GM18511 (cell line): ENCODE results near the gene NR1I3.
A peak's percentile ranks its signal among the peaks of the same experiment; 100 is the strongest.

ENCODE experiments used
- ATAC-seq: cut with Tn5 transposase; IDR thresholded peaks from one replicate; pipeline ENCODE4 v1.9.1; 2021; ENCODE audit warnings: mild to moderate bottlenecking, moderate library complexity; ENCODE audit not compliant: unreplicated experiment

Gene NR1I3

DNA sequence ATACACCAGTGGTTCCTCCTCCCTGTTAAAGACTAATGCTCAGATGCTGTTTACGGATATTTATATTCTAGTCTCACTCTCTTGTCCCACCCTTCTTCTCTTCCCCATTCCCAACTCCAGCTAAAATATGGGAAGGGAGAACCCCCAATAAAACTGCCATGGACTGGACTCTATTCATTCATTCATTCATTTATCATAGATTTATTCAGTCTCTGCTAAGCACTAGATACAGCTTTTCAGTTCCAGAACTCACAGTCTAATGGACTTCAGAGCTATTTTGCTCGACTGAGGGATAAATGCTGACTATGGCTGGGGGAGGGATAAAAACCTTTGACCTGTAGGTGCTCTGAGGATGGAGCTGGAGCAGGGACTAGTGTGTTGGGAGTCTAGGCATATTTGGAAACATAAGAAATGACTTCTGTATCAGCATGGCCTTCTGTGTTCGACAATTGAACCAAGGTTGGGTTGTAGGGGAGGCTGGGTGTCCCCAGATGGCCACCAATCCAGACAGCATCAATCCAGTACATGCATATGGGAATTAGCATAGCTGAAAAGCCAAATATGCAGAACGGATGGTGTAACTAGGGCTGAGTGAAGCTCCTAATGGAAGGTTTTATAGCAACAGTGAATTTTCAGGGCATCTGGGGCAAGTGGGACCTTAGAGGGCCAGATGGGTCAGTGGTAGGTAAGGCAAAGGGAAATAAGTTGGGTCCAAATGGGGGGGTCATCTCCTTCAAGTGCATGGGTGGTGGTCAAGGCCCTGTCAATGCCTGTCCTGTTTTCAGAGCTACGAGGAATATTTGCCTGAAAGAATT, 18.7 kb downstream of the NR1I3 start:
- no peak for ATAC-seq

DNA sequence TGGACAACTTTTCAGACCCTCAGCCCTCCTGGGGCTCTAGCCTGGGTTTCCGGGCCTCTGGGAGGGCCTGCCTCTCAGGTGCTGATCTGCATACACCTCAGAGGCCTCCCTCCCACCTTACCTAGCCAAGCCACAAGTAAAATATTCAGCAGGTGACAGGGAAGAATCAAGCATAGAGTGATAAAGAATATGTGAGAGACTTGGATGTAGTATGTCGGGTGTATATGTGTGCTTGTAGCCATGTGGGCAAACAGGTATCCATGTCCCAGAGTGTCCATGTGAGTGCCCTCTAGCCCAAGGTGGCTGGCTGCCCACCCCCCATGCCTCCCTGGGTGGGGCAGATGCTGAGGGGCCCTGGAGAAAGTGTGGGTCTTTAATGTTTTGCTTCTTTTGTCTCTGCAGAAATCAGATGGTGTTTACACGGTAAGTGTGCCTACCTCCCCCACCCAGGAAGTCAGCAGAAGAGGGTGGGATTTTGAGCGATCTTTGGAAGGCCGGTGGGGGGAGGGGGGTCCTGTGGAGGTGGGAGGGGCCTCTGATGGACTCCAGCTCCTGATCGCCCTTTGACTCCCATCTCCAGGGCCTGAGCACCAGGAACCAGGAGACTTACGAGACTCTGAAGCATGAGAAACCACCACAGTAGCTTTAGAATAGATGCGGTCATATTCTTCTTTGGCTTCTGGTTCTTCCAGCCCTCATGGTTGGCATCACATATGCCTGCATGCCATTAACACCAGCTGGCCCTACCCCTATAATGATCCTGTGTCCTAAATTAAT, 19.5 kb downstream of the NR1I3 start:
- no peak for ATAC-seq

DNA sequence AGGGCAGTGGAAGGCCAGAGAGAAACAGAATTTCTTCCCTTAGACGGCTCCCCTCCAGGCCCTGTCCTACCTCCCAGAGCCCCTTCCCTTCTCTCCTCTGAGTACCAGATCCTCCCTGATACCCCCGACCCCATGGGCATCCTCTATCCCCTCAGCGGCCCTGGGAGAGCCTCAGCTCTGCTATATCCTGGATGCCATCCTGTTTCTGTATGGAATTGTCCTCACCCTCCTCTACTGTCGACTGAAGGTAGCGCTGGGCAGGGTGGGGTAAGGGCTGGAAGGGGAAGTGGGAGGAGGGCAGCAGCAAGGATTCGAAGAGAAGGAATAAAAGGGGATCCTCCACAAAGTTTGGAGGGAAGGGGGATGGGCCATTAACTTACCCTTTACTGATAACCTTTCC, 20.2 kb downstream of the NR1I3 start:
- no peak for ATAC-seq

DNA sequence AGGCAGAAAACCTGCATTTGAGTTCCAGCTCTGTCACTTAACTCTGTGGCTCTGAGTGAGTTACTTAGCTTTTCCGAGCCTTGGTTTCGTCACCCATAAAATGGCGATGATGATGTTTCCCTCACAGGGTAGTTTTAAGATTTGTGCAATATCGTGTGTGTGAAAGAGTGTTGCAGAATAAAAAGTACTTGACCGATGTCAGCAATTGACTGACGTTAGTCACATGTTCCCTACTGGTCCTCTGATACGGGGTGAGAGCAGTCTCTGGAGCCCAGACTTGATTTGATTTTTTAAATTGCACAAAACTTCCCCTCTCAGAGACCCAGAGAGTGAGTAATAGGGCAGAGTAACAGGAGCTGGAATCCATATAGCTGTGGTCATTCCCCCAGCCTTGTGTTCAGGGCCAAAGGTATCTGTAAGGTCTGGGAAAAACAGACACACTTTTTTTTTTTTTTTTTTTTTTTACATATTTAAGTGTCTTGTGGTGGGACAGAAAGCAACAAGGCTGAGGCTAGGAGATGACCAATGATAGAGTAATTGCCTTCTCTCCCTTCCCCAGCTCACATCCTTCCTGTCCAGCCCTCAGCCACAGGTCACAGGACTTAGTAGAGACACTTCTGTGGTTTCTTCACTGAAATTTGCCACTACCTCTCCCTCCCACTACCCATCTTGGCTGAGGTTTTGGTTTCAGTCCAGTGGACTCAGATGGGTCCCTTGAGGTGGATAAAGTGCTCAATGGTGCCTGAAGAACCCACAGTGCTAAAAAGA, 20.9 kb downstream of the NR1I3 start:
- ATAC-seq = peak; percentile 96

DNA sequence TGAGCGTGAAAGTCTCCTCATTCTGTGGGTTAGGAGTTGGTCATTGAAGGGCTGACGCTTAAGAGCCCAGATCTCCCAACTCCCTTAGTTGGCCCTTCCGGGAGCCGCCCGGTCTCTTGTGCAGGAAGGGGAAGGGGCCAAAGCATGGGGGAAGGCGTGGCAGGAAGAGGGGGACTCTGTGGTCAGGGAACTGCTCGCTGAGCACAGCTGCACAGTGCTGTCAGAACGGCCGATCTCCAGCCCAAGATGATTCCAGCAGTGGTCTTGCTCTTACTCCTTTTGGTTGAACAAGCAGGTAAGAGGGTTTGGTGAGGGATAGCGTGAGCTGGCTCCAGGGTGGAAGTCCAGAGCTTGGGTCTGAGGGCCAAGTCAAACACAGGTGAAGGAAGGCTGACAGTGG, 22.9 kb downstream of the NR1I3 start, which contains the start of gene FCER1G:
Gene FCER1G, plus strand, starts transcription at position 220 of the 400 bp plus-strand sequence. Its CDS starts 27 bp downstream, at position 247.
- no peak for ATAC-seq

DNA sequence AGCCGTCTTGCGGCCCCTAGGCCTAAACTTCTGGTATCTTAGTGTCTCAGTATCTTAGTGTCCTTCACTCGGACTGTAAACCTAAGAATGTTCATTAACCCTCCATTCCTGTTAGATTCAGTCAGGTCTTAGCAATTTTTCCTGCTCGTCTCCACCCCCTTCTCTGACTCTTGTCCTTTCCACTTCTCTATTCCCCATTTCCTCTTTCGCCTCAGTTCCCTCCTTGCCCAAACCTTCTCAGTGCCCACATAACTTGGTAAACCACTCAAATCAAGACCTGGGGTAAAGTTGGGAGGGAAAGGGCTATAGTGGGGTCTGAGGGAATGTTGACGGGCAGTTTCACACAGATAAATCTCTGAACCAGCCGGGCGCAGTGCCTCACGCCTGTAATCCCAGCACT, 23.6 kb downstream of the NR1I3 start:
- ATAC-seq = no peak

DNA sequence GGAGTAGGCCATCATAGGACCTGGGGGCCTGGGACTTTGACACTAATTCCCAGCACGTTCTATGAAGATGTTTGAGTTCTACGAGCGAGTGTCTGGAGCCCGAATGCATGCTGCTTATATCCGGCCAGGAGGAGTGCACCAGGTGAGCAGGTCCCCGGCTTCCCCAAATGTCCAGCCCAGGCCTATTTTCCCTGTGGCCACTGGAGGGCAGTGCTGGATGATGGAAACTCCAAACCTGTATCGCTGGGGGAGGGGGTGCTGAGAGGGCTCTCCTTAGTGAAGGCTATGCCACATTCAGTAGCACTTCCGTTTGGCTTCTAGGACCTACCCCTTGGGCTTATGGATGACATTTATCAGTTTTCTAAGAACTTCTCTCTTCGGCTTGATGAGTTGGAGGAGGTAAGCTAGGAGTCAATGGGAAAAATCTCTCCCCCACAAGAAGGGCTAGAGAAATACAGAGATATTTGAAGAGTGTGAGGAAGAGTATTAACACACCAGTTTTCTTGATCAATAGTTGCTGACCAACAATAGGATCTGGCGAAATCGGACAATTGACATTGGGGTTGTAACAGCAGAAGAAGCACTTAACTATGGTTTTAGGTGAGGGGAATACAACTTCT, 28.1 kb downstream of the NR1I3 start:
- ATAC-seq = no peak

DNA sequence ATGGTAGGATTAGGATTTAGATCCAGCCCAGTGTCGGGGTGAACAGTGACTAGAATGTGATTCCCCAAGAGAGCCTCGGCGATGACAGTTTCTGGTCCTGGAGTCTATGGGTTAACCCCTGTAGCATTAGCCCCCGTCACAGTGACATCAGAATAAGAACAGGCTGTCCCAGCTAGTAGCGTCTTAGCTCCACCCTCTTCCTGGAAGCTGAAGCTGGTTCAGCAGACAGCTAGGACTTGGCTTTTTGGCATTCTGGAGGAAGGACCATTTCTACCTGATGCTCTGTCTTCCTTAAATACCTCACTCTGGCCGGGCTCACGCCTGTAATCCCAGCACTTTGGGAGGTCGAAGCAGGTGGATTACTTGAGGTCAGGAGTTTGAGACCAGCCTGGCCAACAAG, 30.8 kb downstream of the NR1I3 start:
- no peak for ATAC-seq

DNA sequence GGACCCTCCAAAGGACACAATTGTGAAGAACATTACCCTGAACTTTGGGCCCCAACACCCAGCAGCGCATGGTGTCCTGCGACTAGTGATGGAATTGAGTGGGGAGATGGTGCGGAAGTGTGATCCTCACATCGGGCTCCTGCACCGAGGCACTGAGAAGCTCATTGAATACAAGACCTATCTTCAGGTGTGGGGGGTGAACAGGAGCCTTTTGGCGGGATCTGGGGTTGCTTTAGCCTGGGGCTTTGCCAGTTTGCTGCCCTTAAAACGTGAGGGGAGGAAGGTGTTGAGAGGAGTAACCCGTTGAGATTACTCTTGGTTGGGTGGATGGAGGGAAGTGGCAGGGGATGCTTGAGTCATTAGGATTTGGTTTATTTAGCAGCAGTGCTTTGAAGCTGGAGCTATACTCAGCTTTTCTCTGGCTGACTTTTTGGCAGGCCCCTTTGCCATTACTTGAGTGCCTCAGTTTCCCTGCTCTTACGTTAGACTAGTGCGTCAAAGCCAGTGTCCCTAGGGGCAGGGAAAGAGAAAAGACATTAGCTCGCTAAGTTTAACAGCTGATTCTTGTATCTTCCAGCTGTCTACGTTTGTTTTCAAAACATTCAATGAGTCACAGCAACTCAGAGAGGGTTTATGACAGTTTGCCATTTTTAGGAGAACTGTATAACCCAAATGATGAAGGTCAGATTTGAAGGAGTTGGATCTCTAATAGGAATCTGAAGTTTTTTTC, 31.4 kb downstream of the NR1I3 start:
- no peak for ATAC-seq

DNA sequence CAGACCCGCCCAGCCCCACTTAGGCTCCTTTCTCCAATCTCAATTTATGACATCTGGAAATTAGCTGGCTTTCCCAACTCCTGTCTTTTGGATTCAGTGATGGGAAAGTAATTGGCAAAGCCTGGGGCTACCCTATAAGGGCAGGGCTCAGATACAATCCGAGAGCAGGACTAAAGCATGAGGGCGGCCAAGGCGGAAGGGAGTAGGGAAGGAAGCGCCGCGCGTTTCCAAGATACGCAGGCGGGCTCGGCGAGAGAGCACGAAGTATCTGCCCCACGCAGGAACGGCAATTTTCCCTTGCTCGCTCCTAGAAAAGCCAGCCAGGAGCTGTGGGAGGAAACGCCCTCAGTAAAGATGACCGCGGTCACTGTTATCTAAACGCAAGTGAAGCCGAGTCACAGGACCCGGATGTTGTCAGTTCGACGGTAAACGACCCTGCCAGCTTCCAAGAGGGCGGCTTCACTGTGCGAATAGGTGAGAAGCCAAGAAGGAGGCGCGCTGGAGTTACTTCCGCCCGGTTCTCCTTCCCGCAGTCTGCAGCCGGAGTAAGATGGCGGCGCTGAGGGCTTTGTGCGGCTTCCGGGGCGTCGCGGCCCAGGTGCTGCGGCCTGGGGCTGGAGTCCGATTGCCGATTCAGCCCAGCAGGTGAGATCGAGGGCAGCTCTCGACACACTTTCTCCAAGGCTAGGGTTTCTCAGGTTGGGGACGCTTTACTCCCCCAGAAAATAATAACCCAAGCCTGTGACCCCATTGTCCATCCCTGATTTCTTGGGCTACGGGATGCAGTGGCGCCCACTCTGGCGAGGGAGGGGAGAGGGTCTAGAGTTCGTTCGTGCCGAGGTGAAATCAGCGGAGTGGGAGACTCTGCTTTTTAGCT, 35.9 kb downstream of the NR1I3 start, which contains the start of gene NDUFS2:
Gene NDUFS2, plus strand, starts transcription at position 532 of the 877 bp plus-strand sequence. Its CDS starts 19 bp downstream, at position 551.
- ATAC-seq = peak; percentile 99

DNA sequence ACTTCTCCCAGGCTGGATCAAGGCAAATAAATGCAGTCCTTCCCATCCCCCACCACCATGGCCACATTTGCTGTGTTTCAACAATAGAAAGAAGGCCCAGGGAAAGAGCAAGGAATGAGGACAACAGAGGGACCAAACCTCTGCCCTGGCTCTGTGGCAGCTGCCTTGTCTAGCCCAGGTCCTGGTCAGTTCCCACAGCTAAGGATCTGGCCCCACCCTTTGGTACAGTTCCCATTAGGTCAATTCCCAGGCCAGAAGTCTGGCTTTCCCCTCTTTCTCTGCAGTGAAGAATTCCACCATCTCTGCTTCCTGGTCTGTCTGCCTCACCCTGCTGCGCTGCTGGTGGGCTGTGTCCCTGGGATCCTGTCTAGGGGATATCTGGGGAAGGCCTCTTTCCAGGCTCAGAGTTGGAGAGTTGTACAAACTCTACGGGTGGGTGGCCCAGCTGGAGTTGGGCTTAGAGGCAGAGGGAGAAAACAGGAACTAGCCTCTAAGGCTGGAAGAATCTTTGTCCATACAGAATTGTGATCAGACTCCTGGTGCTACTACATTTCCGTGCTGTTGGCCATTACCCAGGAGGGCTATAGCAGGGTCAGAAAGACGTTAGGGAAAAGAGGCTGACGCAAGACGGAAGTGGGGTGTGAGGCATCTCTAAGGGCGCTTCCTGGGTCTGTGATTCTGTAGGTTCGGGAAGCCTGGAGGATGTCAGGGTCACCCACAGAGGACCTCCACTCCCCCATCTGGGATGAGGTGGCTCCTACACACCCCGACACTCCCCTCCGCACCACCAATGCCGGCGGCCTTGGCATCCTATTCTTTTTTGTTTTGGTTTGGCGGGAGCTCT, 36.8 kb downstream of the NR1I3 start:
- ATAC-seq = no peak

DNA sequence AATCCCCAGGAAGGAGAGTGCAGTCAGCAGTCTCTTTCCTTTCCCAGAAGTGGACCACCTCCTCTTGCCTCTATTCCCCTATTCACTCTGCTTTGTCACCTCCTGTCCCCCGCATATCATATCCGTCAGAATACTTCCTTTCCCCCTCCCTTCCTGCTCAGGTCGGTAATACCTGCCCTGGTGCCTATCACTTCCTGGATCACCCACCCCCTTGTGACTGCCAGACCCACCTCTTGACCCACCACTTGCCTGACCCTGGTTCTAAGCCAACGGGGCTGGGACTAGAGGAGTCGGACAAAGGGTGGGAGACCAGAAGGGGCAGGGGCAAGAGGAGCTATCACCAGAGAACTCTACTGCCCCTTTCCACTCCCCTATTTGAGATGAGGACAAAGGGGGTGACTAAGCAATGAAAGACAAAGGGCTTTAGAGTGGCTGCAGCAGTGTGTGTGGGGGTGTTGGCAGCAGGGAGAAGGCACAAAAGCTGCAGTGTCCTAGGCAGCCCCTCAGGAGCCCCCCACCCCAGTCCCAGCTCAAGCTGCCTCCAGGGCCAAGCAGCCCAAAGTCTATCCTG, 37.5 kb downstream of the NR1I3 start:
- ATAC-seq = no peak

DNA sequence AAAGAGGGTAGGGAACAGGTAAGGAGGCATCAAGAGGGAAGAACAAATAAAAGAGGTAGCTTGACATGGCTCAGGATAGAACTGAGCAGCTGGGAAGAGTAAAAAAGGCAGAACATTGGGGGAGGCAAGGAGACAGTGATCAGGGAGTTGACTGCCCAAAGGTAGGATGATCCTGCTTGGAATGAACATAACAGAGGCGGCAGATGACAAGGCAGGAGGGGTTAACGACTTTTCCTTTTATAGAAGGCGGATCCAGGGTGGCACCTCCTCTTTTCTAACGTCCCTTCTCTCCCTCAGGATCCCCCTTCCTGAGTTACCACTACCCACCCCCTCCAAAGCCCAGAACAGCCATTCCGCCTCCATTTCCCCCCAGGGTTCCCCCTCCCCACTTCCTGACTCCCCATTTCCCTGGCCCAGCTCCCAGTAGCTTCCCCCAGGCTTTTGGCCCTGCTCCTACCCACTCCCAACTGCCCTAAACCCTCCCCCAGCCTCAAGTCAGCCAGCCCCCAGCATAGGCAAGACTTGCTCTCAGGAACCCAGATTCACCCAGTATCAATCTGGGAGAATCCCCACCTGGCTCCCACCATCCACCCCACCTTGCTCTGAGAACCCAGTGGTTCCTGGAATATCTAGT, 38.4 kb downstream of the NR1I3 start:
- no peak for ATAC-seq

DNA sequence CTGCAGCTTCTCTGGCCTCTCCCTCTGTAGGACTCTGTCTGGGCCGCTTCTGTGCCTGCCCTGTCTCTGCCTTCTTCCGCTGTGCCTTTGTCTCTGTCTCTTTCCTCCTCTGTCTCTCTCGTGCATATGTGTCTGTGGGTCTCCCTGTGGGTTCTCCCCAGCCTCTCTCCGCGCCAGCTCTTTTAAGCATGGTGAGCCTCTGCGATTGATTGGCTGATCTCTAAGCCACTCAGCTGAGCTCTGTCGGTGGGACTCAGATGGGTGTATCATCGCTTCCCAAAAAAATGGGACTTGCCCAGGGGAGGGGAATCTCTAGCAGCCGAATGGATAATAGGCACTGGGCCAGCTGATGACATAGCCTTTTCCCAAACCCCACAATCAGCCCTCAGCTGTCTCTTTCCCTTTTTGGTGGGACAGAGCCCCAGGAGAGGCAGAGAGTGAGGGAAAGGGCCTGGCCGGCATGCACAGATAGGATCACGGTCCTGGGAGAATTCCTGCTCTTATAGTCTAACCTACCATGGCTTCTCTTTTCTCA, 39.0 kb downstream of the NR1I3 start, which contains the start of gene ADAMTS4:
Gene ADAMTS4, minus strand, starts transcription at position 158 of the 535 bp plus-strand sequence. CDS start 427 bp downstream, outside the sequence.
- ATAC-seq = no peak

DNA sequence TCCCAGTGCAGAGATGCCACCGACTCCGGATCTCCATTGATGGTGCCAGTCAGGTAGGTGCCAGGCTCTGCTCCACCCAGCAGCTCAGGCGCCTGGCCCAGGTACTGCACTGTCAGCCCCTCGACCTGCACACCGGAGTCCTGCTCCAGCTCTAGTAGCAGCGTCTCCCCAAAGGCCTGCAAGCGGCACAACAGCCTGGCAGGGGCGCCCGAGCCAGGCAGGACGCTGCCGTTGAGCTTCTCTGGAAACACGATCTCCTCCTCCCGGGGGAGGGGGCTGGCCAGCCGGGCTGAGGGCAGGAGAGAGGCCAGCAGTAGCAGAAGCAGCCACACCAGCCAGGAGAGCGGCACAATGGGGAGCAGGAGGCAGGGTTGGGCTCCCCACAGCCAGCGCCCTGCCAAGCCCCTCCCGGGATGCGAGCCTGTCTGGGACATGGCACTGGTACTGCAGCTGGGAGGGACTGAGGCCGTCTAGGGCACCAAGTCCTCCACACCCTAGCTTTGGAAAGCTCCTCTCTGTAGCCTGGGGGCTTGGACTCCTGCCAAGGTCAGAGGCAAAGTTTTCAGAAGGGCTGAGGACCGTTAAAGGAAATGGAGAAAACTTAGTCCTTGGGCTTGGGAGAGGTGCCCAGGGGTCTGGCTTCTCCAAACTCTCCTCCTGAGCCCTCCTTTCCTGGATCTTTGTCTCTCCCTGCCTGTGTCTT, 39.7 kb downstream of the NR1I3 start:
- ATAC-seq = no peak

DNA sequence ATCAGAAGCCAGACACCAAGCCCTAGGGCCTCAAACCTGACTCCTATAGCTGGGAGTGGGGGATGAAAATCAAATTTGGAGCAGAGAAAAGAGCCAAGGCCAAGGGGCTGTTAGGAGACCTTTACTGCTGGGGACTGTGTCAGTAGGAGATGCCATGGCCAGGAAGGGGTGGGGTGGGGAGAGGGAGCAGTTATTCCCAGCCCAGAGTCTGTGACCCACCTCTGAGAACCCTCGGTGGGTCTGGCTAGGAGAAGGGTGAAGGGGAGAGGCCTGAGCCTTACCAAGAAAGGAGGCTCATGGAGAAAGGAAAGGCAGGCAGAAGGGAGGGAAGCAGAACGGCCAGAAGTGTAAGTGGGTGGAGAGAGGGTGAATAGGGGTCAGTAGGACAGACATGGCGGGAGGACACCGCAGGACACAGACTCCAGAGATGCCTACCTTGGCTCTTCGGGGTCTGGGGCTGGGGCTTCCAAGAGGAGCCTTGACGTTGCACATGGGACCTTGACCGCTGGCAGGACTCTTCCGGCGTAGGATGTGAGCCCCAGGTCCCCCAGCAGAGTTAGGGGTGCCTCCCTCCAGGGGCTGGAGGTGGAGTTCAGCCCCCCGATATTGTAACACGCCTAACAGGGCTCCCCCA, 40.3 kb downstream of the NR1I3 start:
- ATAC-seq = no peak
